ENCODE measurements around the gene BMPR1A. TPM values are rescaled to one million over a fixed set of nuclear protein-coding genes. Genes with fewer than 3 reads are reported as not detected.
"Not testable (repeated sequence)": the region's sequence is repeated elsewhere in the genome, so short reads cannot be mapped to it uniquely, and the experiment has no call there.

BMPR1A gene

GRCh38 chr10:86979977-86980448 lies 223.6 kb downstream of the BMPR1A start:
- Histone ChIP-seq H4K5ac (ENCODE audit: low read length) (no peak overlapping the region), H3K4me2 (ENCODE audit: low read length) (no peak overlapping the region), H3K4ac (ENCODE audit: low read depth, low read length) (no peak overlapping the region), H3K4me1 (ENCODE audit: control insufficient read depth, low read depth, low read length) (no peaks in the 10 kb centered on the region), H4K8ac (ENCODE audit: low read depth, low read length) (no peak overlapping the region), H3K18ac (ENCODE audit: low read length) (no peak overlapping the region), H3K4me3 (ENCODE audit: low read length) (no peak overlapping the region), H3K27ac (ENCODE audit: low read depth, low read length) (no peak overlapping the region), H2BK5ac (ENCODE audit: low read length) (no peak overlapping the region), H3K27me3 (ENCODE audit: insufficient read depth, low read length, poor library complexity) (no peaks in the 10 kb centered on the region), H3K56ac (ENCODE audit: low read length) (no peak overlapping the region), H2AK5ac (ENCODE audit: low read length) (no peak overlapping the region), H3K36me3 (ENCODE audit: control insufficient read depth, insufficient read depth, low read length) (no peaks in the 10 kb centered on the region), H2BK120ac (ENCODE audit: low read depth, low read length) (no peak overlapping the region), H3K79me1 (ENCODE audit: low read length) (no peaks in the 10 kb centered on the region), H3K9ac (ENCODE audit: low read length) (no peak overlapping the region), H3K23ac (ENCODE audit: low read length) (no peak overlapping the region), H3K79me2 (ENCODE audit: control insufficient read depth, insufficient read depth, low read length) (no peaks in the 10 kb centered on the region), H2BK15ac (replicated peaks; ENCODE audit: low read depth) (no peak overlapping the region)
- DNase-seq: no peak
- WGBS (ENCODE audit: extremely low coverage, insufficient coverage, low lambda C conversion rate): no CpG with 5 or more reads among the region's 3 CpGs

- H2AK5ac ChIP-seq (ENCODE audit: low read length); H3K56ac ChIP-seq (ENCODE audit: low read length); H2BK15ac ChIP-seq (replicated peaks; ENCODE audit: low read depth); H2BK120ac ChIP-seq (ENCODE audit: low read depth, low read length); DNase-seq; H3K9ac ChIP-seq (ENCODE audit: low read length); H3K79me1 ChIP-seq (ENCODE audit: low read length); H3K4me2 ChIP-seq (ENCODE audit: low read length); H3K79me2 ChIP-seq (ENCODE audit: control insufficient read depth, insufficient read depth, low read length); H3K18ac ChIP-seq (ENCODE audit: low read length); H2BK5ac ChIP-seq (ENCODE audit: low read length); H3K4me1 ChIP-seq (ENCODE audit: control insufficient read depth, low read depth, low read length); H3K4me3 ChIP-seq (ENCODE audit: low read length); H3K27ac ChIP-seq (ENCODE audit: low read depth, low read length); H3K23ac ChIP-seq (ENCODE audit: low read length); H3K27me3 ChIP-seq (ENCODE audit: insufficient read depth, low read length, poor library complexity); H4K5ac ChIP-seq (ENCODE audit: low read length); H3K36me3 ChIP-seq (ENCODE audit: control insufficient read depth, insufficient read depth, low read length); H3K4ac ChIP-seq (ENCODE audit: low read depth, low read length); H4K8ac ChIP-seq (ENCODE audit: low read depth, low read length): not testable (repeated sequence)
- WGBS (ENCODE audit: extremely low coverage, insufficient coverage, low lambda C conversion rate): no CpG with 5 or more reads among the region's 6 CpGs
These were observed 224.6 kb downstream of the BMPR1A start for GRCh38 chr10:86981020-86981419.

GRCh38 chr10:86981716-86982115 lies 225.3 kb downstream of the BMPR1A start:
- Histone ChIP-seq H3K23ac (ENCODE audit: low read length) (no peak overlapping the region), H3K79me1 (ENCODE audit: low read length) (no peaks in the 10 kb centered on the region), H3K4ac (ENCODE audit: low read depth, low read length) (no peak overlapping the region), H4K8ac (ENCODE audit: low read depth, low read length) (no peak overlapping the region), H3K4me2 (ENCODE audit: low read length) (no peak overlapping the region), H3K18ac (ENCODE audit: low read length) (no peak overlapping the region), H3K79me2 (ENCODE audit: control insufficient read depth, insufficient read depth, low read length) (no peaks in the 10 kb centered on the region), H3K4me1 (ENCODE audit: control insufficient read depth, low read depth, low read length) (no peaks in the 10 kb centered on the region), H4K5ac (ENCODE audit: low read length) (no peak overlapping the region), H2BK120ac (ENCODE audit: low read depth, low read length) (no peak overlapping the region), H3K56ac (ENCODE audit: low read length) (no peak overlapping the region), H3K4me3 (ENCODE audit: low read length) (no peak overlapping the region), H3K9ac (ENCODE audit: low read length) (no peak overlapping the region), H2BK15ac (replicated peaks; ENCODE audit: low read depth) (no peak overlapping the region), H3K27ac (ENCODE audit: low read depth, low read length) (no peak overlapping the region), H2AK5ac (ENCODE audit: low read length) (no peak overlapping the region), H3K27me3 (ENCODE audit: insufficient read depth, low read length, poor library complexity) (no peaks in the 10 kb centered on the region), H3K36me3 (ENCODE audit: control insufficient read depth, insufficient read depth, low read length) (no peaks in the 10 kb centered on the region), H2BK5ac (ENCODE audit: low read length) (no peak overlapping the region)
- DNase-seq: no peak
- no CpG with 5 or more reads among the region's 5 CpGs for WGBS (ENCODE audit: extremely low coverage, insufficient coverage, low lambda C conversion rate)

Small RNA genes within 50 kb of the gene (small RNA-seq; reads per million reads assigned to genes)
- not detected for gene RNU1-19P (ENCODE audit: insufficient read depth)
